ENCODE results near the gene PNP.

DNA sequence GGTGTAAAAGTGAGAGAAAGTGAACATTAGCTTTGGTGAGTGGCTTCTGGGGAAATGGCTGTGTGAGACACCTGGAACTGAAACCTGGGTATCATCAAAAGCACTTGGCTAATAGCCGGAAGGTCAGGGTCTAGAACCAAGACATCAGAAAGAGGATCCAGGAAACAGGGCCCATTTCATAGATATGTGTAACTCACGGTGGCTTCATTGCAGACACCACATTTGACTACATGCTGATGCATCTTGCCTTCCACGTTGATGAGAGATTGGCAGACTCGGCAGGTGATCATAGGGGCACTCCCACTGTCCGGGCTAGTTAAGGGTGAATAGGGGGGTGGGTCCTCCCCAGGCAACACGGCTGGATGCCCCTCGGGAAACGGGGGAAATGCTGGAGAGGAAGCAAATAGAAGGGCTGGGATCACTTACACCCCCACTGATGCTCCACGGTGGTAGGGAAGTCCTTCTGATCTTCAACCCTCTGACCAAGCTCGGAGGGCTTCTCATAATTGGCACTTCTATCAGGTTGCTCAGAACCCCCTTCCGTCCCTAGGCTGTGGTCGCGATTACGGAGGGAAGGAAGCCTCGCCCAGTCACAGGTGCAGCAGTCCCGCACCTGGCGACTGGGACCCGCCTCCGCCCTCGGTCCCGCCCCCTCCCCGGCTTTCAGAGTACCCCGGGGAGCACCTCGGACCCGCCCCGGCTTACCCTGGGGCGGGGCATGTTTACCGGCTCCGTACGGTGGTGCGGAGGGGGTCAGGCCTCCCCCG lies 8.6 kb upstream of the PNP start:
- TF ChIP-seq, protein P1, sequence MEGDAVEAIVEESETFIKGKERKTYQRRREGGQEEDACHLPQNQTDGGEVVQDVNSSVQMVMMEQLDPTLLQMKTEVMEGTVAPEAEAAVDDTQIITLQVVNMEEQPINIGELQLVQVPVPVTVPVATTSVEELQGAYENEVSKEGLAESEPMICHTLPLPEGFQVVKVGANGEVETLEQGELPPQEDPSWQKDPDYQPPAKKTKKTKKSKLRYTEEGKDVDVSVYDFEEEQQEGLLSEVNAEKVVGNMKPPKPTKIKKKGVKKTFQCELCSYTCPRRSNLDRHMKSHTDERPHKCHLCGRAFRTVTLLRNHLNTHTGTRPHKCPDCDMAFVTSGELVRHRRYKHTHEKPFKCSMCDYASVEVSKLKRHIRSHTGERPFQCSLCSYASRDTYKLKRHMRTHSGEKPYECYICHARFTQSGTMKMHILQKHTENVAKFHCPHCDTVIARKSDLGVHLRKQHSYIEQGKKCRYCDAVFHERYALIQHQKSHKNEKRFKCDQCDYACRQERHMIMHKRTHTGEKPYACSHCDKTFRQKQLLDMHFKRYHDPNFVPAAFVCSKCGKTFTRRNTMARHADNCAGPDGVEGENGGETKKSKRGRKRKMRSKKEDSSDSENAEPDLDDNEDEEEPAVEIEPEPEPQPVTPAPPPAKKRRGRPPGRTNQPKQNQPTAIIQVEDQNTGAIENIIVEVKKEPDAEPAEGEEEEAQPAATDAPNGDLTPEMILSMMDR (IDR thresholded peaks at IDR 0.05): no peak
- TF ChIP-seq EZH2 (IDR thresholded peaks at IDR 0.05; ENCODE audit: borderline replicate concordance, insufficient read depth, low read depth, low read length, poor library complexity, severe bottlenecking): no peak

All from B cell (primary cell).